GM21825 (cell line): ENCODE measurements around the gene PHF21A.
"Not testable (repeated sequence)": the region's sequence is repeated elsewhere in the genome, so short reads cannot be mapped to it uniquely, and the experiment has no call there.

Experiments
- ATAC-seq: cut with Tn5 transposase; IDR thresholded peaks from one replicate; pipeline ENCODE4 v1.9.1; 2021; ENCODE audit warnings: mild to moderate bottlenecking, moderate library complexity; ENCODE audit not compliant: unreplicated experiment

The PHF21A gene

DNA sequence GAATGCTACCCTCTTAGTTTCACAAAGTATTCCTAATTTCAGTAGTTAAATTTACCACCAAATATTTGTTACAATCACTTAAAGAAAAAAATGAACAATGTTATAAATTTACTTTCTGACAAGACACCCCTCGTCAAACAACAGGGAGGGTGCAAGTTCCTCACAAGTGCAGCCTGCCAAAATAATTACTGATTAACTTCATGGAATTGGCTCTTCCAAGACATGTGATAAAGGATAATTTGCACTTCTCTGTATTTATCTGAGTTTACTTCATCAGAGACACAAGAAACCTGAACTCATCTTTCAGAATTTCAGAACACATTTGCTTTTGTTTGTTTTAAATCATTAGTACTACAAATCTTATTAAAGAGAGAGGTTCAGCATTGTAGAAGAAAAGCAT, 132.3 kb downstream of the PHF21A start:
- no peak for ATAC-seq

DNA sequence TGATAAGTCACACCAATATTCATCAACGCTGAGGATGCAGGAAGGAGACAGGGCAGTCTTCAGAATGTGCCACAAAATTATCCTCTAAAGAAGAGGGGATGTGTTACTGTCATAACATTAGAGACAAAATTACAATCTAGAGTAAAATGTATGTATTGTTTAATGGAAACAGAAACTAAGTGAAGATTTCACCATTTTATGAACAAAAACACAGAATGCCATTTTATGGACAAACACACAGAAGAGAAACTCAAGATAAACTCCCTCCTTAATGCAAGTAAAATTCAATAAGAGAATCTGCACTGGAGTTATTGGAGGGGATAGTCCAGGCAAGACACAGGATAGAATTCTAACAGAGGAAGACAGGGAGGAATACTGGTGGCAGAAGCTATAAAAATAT, 136.0 kb downstream of the PHF21A start:
- ATAC-seq, result no peak

DNA sequence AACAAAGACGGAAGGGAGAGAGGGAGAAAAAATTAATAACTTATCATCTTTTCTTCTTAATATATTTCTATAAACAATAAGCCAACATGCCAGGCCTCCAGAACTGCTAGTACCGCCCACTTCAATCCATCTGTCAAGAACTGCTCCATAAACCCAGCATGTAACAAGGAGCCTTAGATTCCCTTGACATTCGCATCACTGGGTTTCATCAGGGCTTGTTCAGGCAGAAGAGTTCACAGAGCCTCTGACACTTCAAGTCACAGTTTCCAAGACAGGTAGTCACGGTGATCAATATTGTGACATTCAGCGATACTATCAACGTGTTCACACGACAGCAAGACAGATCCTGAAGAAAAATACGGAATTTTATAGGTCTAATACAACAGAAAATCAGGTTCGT, 137.1 kb downstream of the PHF21A start:
- no peak for ATAC-seq

DNA sequence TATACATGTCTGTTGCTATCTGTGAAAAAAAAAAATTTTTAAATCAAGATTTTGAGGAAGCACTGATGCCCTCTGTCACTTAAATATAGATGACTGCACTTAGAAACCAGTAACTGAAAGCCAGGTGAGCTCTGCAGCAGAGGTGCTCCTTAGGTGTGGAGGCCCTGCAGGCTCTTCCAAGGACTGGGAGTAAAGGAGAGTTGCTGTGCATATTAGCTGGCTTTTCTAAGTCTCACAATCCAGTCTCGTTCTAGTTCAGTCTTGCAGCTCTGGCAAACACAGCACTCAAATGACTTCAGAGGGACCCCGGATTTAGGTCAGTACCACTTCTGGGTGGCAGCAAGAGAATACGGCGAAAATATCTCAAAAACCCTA, 137.8 kb downstream of the PHF21A start:
- ATAC-seq, result no peak

DNA sequence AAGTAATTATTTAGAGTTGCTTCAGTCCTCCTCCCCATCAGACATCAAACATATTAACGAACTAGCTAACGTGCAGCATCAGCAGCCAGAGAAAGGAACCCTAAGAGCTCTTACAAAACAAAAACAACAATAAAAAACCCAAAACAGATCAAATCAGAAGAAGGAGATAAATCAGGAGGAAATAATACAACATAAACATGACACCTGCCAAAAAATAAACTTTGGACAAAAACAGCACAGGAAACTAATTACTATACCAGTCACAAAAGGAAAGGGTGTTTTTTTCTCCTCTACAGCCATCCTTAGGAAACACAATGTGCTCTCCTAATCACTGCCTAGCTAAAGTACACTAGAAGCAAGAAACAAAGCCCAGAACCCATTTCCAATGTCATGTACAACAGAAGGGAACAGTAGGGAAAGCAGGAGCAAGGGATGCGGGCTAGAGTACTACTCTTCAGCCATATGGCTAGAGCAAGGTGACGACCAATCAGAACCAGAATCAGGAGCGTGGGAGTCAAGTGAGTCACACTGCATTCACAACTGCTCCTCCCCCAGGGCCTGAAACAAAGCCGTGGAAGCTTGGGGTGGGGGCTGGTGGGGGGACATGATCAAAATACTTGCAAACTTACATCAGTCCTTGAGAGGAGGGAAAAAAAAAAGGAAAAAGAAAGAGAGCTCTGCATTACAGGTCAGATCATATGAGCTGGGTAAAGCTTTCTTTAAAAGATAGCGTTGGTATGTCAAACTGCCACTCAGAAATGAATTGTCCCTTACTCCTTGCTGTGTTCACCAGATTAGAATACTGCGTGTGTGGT, 138.4 kb downstream of the PHF21A start:
- no peak for ATAC-seq

DNA sequence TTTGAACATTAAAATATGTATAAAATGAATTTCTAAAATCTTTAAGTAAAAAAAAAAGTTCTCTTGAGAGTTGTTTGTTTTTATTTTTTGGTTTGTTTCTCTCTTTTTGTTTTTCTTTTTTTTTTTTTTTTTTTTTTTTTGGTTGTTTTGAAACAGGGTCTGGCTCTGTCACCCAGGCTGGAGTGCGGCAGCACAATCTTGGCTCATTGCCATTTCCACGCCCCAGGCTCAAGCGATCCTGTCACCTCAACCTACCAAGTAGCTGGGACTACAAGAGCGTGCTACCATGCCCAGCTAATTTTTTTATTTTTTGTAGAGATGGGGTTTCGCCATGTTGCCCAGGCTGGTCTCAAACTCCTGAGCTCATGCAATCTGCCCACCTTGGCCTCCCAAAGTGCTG, 139.4 kb downstream of the PHF21A start:
- not testable (repeated sequence) for ATAC-seq

DNA sequence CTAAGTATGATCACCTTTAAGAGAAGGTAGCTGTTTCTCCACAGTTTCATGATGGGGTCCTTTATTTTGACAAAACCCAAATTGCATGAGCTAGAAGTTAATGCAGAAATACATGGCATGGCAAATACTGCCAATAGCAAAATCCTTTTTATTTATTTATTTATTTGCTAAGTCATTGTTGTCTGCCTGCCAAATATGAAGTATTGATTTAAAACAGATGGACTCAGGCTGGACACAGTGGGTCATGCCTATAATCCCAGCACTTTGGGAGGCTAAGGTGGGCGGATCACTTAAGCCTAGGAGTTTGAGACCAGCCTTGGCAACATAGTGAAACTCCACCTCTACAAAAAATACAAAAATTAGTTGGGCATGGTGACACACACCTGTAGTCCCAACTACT, 146.4 kb downstream of the PHF21A start:
- ATAC-seq, result no peak

DNA sequence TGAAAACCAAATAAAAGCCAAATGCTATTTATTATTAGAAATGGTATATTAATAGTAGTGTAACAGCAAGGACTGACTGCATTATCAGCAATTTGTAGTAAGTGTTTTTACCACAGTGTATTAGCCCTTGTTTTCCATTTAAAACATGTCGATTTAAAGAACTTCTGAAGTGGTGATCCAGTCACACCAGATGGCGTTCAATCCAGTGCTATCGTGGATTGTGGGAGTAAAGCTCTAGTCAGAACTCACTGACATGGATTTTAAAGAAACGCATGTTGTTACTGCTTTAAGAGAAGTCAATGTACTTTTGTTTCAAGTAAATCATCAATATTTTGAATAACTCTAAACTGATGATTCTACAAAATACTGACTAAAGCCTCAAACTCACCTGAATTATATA, 147.7 kb downstream of the PHF21A start:
- no peak for ATAC-seq

DNA sequence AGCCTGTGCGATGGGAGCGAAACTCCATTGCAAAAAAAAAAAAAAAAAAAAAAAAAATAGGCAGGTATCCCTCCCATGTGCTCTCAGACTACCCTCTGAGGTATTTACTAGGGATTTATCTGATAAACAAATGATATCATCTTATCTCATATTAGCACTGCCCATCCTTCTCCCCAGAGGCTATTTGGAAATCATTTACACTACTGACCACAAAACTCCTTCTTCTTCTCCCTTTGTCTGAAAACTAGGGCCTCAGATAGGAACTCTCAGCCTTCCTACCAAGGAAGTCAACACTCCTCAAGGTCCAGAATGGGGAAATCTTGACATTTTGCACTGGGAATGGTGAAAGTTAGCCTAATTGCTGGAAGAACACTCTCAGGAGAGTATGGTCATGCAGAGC, 152.4 kb downstream of the PHF21A start:
- no peak for ATAC-seq

DNA sequence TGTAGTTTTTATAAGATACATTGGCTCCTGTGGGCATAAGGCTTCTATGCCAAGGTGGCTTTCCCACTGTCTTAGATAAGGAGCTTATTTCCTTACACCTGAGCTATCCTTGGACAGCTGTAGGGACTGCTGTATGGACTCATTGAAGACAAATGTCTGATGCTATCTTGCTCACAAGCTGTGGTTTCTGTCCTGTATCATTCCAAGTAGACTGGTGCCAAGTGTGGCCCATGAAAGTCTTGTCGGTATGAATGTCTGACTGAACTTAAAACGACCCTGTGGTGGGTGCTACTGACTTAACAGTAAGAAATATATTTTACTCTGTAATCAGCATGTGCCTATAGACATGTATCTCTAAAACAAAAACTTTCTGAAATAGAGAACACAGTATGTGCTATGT, 153.7 kb downstream of the PHF21A start:
- no peak for ATAC-seq

DNA sequence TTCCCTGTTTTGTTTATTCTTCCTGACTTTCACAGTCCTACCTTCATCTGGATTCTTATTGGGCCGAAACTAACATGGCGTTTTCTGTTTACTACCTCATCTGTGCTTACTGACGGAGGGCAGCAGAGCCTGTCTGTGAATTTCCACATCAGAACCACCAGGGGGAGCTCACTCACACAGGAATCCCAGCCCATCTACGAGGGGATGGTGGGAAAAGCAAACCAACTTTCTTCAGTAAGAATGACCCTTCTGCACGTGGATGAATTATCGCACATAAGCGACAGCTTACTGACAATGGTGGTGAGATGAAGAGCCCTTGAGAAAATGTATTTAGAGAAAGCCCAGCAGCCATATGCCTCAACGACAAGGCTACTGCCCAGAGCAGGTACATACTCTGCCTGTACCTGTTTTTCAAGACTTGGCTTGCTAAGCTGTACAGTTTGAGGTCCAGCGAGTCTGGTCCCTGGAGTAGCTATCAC, 156.3 kb downstream of the PHF21A start:
- peak; percentile 79 for ATAC-seq

DNA sequence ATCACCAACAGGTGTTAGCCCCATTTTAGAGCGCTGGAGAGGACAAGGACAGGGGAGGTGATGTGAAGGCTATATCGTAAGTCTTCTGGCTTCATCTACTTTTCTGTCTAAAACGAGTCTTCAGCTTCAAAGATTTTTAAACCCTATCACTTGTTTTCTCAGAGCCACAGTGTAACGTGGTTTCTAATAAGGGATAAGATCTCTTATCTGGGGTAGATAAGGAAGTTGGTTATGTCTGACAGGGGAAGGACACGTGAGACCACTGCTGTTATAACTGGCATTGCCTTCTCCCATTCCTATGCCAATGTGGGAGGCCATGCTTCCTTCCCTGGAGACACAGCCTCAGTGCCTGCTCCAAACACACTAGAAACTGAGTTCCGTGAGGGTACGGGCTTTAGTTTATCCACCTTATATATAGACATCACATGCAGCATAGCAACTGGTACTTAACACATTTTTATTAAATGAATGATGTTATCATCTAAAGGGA, 159.5 kb downstream of the PHF21A start:
- ATAC-seq, result no peak

DNA sequence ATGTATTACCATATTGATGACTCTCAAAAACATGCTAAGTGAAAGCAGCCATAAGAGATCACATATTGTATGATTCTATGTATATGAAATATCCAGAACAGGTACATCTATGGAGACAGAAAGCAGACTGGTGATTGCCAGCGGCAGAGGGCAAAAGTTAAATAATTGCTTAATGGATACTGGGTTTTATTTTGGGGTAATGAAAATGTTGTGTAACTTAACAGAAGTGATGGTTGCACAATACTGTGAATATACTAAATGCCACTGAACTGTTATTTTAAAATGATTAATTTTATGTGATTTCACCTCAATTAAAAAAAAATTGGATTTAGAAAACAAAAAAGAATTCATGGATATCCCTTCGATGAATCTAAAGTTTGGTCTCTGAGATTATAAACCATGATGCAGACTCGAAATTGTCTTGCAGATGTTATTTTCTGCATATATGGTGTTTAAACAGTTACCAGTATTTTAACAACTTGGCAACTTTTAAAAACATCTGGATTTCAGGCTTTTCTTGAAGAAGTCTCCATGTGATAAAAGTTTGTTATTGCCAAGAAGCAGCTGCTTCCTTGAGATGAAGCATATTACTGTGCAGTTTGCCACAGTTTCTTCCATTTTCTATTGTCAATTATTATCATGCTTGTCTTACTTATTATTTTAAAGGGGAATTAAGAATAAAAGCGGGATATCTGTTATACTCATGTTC, 160.7 kb downstream of the PHF21A start:
- no peak for ATAC-seq

DNA sequence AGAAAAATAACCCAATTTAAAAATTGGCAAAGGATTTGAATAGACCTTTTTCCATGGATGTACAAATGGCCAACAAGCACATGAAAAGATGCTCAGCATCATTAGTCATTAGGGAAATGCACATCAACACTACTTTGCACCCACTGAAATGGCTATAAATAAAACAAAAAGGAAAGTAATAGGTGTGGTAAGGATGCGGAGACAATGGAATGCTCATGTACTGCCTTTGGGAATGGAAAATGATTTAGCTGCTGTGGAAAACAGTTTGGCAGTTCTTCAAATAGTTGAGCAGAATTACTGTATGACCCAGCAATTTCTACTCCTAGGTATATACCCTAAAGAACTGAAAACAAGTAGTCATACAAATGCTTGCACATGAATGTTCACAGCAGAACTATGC, 161.4 kb downstream of the PHF21A start:
- ATAC-seq, result no peak

DNA sequence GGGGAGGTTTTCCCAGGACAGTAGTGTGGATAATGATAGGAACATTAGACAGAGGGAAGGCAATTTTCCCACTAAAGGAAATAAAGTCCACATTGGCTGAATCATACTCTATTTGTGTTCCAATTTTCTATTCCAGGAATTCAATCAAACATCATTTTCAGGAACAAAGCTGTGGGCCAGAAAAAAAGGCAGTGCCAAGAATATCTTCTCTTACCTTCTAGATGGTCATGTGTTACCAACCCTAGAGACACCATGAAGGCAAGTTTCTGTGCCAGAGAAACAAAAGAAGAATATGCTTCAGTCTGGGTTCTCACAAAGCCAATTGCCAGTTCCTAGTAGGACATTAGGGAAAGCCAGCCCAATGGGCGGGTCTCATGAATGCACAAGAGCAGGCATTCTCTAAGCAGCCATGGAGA, 171.3 kb downstream of the PHF21A start:
- no peak for ATAC-seq

DNA sequence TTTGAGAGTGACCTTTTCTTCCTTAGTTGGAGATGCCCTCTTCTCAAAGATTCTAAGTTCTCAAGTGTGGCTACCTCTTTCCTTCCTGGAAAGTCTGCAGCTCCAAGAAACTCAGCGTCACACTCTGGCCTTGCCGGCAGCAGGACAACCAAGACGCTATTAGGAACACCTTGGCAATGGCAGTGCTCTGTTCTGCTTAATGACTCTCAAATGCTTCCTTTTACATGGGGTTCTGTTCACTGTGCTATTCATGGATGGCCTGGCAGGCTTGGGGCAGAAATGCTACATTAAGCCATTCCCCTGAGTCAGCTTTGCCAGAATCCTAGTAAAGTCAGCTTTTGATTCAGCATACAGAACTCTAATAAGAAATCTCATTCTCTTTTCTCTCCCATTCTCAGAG, 172.9 kb downstream of the PHF21A start:
- ATAC-seq, result no peak

DNA sequence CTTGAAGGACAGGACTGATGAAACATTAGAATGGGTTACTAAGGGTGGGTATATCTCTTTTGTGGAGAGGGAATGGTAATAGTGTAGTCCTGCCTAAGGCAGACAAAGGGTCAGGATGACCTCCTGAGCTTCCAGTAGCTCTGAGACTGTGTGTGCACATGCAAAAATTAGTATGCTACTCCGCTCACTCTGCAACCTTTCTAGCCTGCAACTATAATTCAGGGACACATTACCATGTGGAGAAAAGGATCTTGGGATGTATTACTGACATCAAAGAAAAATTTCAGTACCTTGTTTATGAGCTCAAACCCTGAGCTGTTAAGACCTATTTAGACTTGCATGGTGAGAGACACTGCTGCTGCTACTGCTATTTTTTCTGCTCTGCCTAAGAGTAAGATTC, 173.4 kb downstream of the PHF21A start:
- ATAC-seq, result no peak

DNA sequence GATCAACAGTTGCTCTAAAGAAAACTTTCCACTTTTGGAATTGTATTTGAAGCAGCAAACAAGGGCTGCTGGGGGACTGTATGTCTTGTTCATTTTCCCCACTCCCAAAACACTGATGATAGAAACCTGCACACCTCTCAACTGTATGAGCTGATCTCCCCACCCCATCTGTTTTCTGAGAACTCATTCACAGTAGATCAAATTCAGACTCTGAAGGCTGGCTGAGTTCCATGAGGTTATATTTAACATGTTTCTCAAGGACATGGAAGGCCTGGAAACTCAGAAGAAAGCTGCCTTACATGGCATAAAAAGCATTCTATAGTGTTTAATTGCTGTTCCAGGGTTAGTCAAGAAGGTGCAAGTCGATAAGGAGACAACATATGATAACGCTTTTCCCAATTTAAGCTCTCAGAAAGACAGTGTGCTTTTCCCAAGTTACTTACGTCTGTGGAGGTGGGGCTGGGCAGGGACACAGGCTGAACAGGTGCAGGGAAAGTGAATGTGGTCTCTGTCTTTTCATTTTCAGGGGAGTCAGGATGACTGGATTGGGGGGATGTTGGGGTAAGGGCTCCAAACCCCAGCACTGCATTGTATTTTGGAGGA, 175.8 kb downstream of the PHF21A start:
- no peak for ATAC-seq

DNA sequence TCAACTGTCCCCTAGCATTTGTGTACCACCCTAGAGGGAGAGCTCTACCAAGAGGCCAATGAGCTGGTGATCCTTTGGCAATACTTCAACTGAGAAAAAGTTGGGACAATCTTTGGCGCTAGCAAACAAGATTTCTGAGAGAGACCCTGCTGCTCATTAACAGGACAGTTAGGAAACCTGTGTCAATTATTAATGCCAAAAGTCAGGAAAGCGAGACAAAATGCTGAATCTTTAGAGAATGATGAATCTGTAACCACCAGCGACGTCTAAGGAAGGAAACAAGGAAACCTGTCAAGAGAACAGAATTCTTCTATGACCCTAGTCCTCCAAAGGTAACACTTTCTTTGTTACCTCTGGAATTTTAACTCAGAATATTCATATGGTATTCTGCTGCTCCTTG, 178.9 kb downstream of the PHF21A start:
- no peak for ATAC-seq

DNA sequence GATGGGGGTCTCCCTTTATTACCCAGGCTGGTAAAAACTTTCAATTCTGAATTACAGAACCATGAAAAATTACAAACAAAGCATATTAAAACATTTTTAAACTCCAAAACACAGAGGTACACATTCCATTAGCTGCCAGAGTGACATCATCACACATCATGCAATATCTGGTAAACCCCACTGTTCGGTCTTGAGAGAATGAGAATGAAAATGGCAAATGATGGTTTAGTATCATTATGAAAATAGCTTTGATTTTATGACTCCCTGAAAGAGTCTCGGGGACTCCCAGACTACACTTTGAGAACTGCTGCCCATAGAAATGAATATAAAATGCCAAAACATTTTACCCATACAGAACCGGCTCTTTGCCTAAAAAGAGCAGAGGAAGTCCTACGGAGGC, 180.0 kb downstream of the PHF21A start:
- ATAC-seq, result no peak

DNA sequence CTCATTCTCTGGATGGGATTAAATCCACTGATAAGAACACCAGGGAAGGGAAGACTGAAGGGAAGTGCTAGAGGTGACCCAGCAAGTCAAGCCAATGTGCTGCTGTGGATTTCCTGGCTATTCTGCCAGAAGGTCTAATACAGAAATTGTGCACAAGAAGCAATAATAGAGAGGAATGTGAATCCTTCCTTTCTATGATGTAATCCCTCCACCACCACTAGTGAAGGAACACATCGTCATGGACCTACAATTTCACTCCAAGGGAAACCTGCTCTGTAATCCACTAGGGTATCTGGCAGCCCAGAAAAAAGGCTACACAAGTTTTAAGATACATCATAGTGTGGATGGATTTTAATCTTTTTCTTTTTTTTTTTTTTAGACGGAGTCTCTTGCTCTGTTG, 181.4 kb downstream of the PHF21A start:
- ATAC-seq, result no peak

DNA sequence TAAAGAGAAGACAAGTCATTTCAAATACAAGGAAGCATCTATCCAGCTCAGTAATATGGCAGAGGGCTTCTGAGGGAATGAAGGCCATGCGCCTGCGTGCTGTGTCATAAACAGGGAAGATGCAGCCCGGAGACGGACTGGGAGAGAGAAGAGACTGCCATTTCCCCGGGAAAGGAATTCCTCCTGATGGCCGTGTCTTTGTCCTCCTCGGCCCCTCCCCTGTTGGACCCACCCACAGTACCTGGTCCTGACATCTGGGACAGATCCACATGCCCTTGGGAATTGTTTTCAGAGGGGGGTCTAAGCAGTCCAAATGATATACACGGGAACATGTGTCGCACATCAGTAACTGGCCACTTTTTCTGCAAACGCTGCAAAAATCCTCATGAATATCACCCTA, 183.3 kb downstream of the PHF21A start:
- no peak for ATAC-seq
